HL-60 (cell line): ENCODE results near the gene ZBTB24.
"Not testable (repeated sequence)": the region's sequence is repeated elsewhere in the genome, so short reads cannot be mapped to it uniquely, and the experiment has no call there.

ENCODE experiments used
- DNase-seq, 2 experiments: peaks; one replicate each; pipeline ENCODE4 v3.0.0-alpha.2; 2010 to 2020; ENCODE audit warnings: low read depth in 1 of 2, low spot score in 1 of 2
- H3K27ac ChIP-seq: fragments of 250-450 bp; sonication (Bioruptor Pico); replicated peaks from 2 replicates; pipeline ENCODE4 v1.5.1; 2020; ENCODE audit warnings: mild to moderate bottlenecking, moderate library complexity
- H3K27me3 ChIP-seq: fragments of 250-450 bp; sonication (Bioruptor Pico); 2 replicates; pipeline ENCODE4 v1.5.1; 2021; ENCODE audit warnings: mild to moderate bottlenecking, moderate library complexity; ENCODE audit not compliant: insufficient read depth, poor library complexity, severe bottlenecking
- H3K4me3 ChIP-seq: replicated peaks from 2 replicates; pipeline ENCODE4 v1.5.1; 2011; ENCODE audit warnings: mild to moderate bottlenecking, control low read depth, low read length; ENCODE audit not compliant: insufficient read depth
- CTCF ChIP-seq: IDR thresholded peaks from one replicate; pipeline ENCODE4 v1.5.1; 2011; ENCODE audit warnings: low read length, control low read depth, inconsistent platforms; ENCODE audit not compliant: insufficient read depth
- GABPA ChIP-seq: IDR thresholded peaks from 2 replicates; pipeline ENCODE4 v1.6.1; 2012; ENCODE audit warnings: low read depth
- POLR2AphosphoS5 ChIP-seq: IDR thresholded peaks from 2 replicates; pipeline ENCODE4 v1.6.1; 2012; ENCODE audit warnings: low read depth
- REST ChIP-seq: IDR thresholded peaks from 2 replicates; pipeline ENCODE4 v1.6.1; 2012; ENCODE audit warnings: low read depth; ENCODE audit not compliant: insufficient replicate concordance
- SPI1 ChIP-seq: IDR thresholded peaks from 2 replicates; pipeline ENCODE4 v1.6.1; 2012; ENCODE audit warnings: low read depth, mild to moderate bottlenecking, borderline replicate concordance

ZBTB24 gene

GRCh38 chr6:109465772-109466171 is 17.2 kb downstream of the ZBTB24 start:
- TF ChIP-seq CTCF, result no peak
- no peak for TF ChIP-seq GABPA

GRCh38 chr6:109461733-109462526 is 21.1 kb downstream of the ZBTB24 start:
- TF ChIP-seq CTCF, result no peak
- TF ChIP-seq POLR2AphosphoS5, result no peak
- no peak for TF ChIP-seq REST
- TF ChIP-seq SPI1, result no peak
- TF ChIP-seq GABPA, result no peak
- DNase-seq, result no peak
- no peak overlapping the region for H3K27ac ChIP-seq
- H3K4me3 ChIP-seq, result no peak overlapping the region
- H3K27me3 ChIP-seq, result no peaks in the 10 kb centered on the region

More at GRCh38 chr6:109465772-109466171, 17.2 kb downstream of the ZBTB24 start:
- Histone ChIP-seq H3K4me3 (no peak overlapping the region), H3K27me3 (no peaks in the 10 kb centered on the region), H3K27ac (no peak overlapping the region)
- no peak for DNase-seq

- not testable (repeated sequence) for DNase-seq, H3K4me3 ChIP-seq, H3K27ac ChIP-seq, H3K27me3 ChIP-seq
Measured at GRCh38 chr6:109461205-109461604, 21.8 kb downstream of the ZBTB24 start.

- TF ChIP-seq REST (no peak), POLR2AphosphoS5 (no peak), CTCF (no peak), GABPA (no peak), SPI1 (no peak)
- H3K4me3 ChIP-seq, result no peak overlapping the region
- no peak overlapping the region for H3K27ac ChIP-seq
- DNase-seq, result no peak
- H3K27me3 ChIP-seq, result no peaks in the 10 kb centered on the region
Measured at GRCh38 chr6:109460161-109460829, 22.7 kb downstream of the ZBTB24 start.
